ENCODE measurements around the gene DYDC2.

Gene DYDC2

GRCh38 chr10:80373502-80373901 lies 16.9 kb downstream of the DYDC2 start:
- no peak for DNase-seq

GRCh38 chr10:80379701-80380100 lies 23.1 kb downstream of the DYDC2 start:
- DNase-seq = no peak

GRCh38 chr10:80380185-80380584 lies 23.6 kb downstream of the DYDC2 start:
- DNase-seq = no peak

GRCh38 chr10:80382989-80383388 lies 26.4 kb downstream of the DYDC2 start:
- DNase-seq = no peak

GRCh38 chr10:80390740-80391139 lies 34.2 kb downstream of the DYDC2 start:
- DNase-seq = no peak

- DNase-seq = no peak
These were observed 35.7 kb downstream of the DYDC2 start for GRCh38 chr10:80392250-80392649.

- DNase-seq = no peak
These were observed 37.9 kb downstream of the DYDC2 start for GRCh38 chr10:80394358-80394916.

- DNase-seq = no peak
These were observed 40.4 kb downstream of the DYDC2 start for GRCh38 chr10:80397014-80397413.

- no peak for DNase-seq
These were observed 43.7 kb downstream of the DYDC2 start for GRCh38 chr10:80400136-80400804.

GRCh38 chr10:80405035-80405434 lies 48.5 kb downstream of the DYDC2 start:
- DNase-seq = no peak

GRCh38 chr10:80405626-80406025 lies 49.0 kb downstream of the DYDC2 start:
- DNase-seq = no peak

- no peak for DNase-seq
These were observed 49.6 kb downstream of the DYDC2 start for GRCh38 chr10:80406204-80406603.

- DNase-seq = no peak
These were observed 51.2 kb downstream of the DYDC2 start for GRCh38 chr10:80407812-80408241.

GRCh38 chr10:80408242-80409101 lies 51.9 kb downstream of the DYDC2 start, which contains the start of gene PRXL2A:
PRXL2A (plus strand) TSS chr10:80408551; CDS start chr10:80420468, 11,917 bp downstream.
- DNase-seq = peak; percentile 10 to 61

- no peak for DNase-seq
These were observed 52.5 kb downstream of the DYDC2 start for GRCh38 chr10:80409121-80409520.

GRCh38 chr10:80410122-80410521 lies 53.5 kb downstream of the DYDC2 start:
- DNase-seq = no peak

- no peak for DNase-seq
These were observed 54.1 kb downstream of the DYDC2 start for GRCh38 chr10:80410578-80411145.

- DNase-seq = no peak
These were observed 54.7 kb downstream of the DYDC2 start for GRCh38 chr10:80411267-80411668.

GRCh38 chr10:80411681-80412220 lies 55.2 kb downstream of the DYDC2 start:
- no peak for DNase-seq

GRCh38 chr10:80412486-80412885 lies 55.9 kb downstream of the DYDC2 start:
- DNase-seq = no peak

GRCh38 chr10:80413271-80413996 lies 56.9 kb downstream of the DYDC2 start:
- DNase-seq = no peak

GRCh38 chr10:80414142-80414895 lies 57.7 kb downstream of the DYDC2 start:
- DNase-seq = no peak

Measured in NCI-H187 (cell line).